NOMO-1 treated with dmso at 0.1 percent for 144 hours (cell line): ENCODE measurements around the gene LHFPL2.

ENCODE experiments used
- DNase-seq: peaks from one replicate; lab custom pipeline; 2025; ENCODE audit not compliant: unreplicated experiment; lab: John Stamatoyannopoulos, UW

LHFPL2 gene

DNA sequence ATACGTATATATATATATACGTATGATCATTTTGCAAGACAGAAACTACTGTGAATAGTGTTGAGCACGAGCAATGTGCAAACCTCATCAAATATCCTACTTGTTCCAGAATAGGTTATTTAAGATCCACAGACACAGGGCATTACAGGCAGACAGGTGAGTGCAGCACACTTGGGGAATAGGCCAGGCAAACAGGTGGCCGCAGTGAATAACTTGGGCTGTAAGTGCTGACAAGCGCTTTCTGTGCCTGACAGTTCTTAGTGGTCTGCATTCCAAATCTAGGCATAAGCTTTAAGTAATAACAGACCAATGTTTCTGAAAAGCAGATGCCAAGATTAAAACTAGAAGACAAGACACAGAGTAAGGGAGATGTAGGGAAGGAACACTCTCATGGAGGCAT, 77.9 kb downstream of the LHFPL2 start:
- DNase-seq, result no peak

DNA sequence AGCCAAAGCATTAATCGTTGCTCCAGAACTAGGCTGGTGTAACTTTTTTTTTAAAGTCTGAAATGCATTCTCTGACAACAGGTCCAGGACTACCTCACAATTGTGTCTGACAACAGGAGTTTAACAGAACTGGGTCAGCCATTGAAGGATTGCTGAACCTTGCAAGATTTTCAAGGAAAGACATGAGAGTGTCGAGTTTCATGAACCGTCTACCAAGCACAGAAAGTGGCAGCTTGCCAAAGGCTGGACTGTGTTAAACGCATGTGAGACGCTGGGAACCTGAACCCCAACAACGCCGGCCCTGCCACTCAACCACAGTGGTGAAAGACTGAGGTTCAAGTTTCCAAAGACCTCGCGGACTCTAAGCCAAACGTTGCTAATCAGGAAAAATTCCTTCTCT, 79.1 kb downstream of the LHFPL2 start:
- no peak for DNase-seq

DNA sequence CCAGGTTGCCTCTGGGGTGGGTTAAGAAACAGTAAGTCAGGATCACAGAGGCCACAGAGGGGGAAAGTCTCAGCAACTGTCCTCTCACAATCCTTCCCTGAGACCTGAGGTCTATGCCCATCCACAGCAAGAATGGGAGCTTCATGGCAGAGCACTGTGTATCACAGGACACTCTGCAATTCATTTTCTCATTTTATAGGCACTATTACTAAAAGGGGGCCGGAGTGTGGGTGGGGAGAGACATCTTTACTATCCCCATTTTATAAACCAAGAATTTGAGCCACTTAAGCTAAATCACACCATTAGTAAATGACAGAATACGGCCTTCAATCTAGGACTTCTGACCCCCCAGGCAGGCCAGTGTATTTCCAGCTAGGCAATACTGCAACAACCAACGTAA, 79.9 kb downstream of the LHFPL2 start:
- DNase-seq, result no peak

DNA sequence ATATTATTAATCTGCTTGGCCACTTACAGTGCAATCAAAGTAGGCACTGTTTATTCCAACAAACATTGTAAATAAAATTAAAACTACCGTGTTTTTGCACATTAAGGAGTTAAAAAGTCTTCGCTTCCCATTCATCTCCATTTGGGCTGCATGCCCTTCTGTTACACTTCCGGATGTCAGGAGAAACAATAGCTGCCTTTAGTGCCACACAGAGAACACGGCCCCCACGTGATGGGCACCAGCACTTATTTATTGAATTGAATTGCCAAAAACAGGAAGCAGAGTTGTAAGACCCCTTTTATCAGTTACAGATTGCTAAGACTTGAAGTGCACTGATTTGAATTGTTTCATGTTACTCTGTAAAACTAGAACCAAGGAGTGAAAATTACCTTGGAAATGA, 80.4 kb downstream of the LHFPL2 start:
- no peak for DNase-seq

DNA sequence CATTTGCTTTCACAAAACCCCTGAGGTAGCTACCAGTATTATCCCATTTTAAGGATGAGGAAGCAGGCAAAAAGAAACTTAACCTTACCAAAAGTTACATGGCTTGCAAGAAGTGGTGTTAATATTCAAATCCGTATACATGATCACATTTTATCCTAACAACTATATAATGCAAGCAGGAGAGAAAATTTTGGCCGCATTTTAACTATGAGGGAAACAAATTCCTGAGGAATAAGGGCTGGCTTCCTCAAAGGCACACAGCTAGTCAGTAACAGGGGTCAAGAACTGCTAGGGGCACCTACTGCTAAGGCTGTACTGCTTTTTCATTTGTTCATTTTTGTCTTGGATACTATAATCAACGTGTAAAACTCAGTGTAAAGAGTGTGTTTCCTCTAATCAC, 81.0 kb downstream of the LHFPL2 start:
- no peak for DNase-seq

DNA sequence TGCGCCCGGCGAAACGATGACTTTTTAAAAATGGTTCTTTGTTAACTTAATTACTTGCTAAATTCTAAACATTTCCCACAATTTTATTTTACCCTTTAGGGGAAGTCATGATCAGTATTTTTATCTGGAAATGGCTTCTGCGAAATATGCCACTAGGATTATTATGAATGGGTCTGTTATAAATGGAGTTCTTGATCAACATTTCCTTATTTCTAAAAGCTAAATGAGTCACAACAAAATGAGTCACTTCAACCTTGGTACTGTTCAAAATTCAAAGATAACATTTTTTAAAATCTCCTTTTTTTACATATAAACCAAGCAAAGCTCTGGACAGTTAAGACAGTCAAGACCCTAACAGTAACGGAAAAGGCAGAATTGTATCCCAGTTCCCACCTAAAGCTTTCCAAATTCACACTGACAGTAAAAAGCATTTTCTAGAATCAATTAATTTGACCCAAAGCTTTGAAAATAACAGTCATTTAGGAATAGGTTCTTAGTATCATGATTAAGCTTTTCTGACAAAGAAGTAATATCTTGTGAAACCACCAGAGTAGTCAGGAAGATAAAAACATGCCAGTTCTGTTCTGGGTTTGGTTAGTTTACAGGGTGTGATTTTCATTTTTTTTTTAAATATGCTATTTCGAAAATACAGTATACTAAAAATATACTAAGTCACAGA, 81.7 kb downstream of the LHFPL2 start:
- no peak for DNase-seq

DNA sequence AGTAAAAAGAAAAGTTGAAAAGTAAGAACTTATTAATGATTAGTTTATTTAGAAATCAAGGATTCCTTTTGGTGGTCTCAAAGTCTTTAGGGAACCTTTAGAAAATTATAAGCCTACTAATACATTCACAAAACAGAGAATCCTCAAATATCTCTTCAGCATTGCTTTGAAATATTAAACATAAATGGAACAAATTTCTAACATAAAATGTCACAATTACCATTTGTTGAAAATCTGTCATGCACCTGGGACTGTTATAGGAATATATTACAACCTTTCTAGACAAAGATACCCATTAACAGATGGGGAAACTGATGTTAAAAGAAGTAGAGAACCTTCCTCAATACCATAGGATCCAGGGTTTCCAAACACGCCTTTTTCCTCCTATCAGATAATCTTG, 83.2 kb downstream of the LHFPL2 start:
- no peak for DNase-seq

DNA sequence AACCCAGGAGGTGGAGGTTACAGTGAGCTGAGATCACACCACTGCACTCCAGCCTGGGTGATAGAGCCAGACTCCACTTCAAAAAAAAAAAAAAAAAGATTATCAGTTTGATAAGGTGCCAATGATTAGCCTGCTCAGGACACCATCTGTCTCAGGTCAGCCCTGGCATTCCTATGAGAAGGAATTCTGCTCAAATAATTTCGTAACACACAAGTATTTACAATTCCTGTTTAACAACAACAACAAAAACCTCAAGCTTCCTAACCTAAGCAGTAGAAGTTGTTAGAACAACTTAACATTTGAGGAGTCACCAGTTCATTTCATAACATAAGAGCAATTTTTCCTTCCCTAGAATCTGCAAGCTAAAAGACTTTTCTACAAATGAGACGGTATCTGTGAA, 85.0 kb downstream of the LHFPL2 start:
- no peak for DNase-seq

DNA sequence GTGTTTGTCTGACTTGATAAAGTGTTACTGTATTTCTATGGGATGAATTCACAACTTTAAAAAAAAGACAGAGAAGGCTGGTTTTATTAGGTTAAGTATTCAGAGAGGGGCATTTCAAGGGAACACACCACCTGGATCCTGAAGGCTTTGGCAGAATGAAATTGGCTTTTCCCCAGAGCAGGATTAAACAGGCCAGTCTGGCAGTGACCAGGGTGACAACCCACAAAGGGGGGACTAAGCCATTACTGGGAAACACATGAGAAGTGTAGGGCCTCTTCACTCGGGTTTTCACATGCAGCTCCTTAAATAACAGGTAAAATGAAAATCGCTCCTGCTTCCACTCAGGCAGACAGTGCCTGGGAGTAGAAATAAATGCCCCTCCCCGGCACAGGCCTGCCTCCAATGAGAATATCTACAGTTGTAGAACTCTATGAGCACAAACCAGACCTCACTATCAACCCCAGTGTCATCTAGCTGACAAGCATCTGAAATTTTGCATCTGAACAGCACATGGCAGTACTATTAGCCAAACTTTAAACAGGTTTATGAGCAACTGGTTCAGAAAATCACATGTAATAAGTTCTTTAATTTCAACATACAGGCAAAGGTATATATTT, 85.8 kb downstream of the LHFPL2 start:
- DNase-seq, result no peak

DNA sequence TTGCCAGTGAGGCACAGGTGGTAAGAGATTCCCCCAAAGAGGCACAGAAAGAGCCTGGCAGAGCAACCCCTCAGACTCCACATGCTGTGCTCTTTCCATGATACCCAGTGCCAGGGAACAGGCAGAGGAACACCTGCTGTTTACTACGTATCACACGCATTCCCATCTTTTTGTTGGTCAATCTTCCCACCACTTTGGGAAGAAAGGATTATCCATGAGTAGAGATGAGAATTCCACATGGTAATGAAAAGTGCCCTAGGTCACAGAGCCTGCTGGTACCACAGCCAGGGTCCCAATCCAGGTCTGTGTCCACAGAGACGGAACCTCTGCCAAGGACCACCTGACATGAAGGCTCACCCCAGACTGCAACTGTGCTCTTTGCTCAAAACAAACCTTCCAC, 86.6 kb downstream of the LHFPL2 start:
- no peak for DNase-seq

DNA sequence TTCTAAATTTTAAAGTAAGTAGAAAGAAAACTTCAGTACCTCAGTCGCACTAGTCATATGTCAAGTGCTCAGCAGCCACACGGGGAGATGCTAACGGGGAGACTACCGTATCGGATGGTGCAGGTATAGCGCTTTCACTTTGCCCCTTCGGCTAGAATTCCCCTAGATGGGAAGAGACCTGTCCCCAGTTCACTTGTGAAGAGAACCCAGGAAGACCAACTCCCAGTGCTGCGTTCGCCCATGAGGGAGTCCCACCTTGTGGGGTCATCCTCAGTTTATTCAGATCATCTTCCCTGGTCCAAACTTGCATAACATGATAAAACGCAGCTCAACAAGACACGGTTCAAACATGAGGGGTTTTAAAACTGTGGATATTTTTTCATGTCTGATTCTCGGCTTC, 87.3 kb downstream of the LHFPL2 start:
- no peak for DNase-seq

DNA sequence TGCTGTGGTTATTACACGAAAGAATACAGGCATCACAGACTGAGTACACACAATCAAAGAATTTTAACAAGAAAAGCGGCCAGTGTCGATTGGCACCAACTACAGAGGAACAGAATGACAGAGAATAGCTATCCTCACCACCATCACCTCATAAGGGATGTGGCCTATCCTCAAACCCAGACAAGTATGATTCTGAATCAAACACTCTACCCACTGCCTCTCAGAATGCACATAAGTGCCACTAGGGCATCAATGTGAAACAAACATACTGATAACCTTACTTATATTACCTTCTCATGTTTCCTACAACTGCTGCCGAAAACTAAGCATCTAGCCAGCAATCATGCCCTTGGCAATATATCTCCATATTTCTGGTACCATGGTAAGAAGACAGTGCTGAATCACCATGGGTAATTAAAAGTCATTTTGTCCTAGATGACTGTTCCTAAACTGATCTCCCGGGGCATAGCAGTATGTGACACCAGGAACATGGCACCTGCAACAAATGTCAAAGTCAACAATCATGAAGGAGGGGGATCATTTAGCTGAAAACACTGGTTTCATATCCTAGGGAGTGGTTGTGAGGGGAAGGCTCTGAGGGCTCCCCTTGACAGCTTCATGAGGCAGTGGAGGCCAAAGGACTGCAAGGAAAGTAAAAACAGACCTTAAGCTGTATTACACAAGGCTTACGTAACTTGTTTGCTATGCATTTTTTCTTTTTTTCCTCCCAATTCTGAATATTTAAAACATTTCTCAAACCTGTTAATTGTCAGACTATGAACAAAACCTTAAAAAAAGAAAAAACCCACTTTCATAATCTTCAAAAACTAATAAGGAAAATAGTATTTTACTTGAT, 88.3 kb downstream of the LHFPL2 start:
- DNase-seq, result no peak

DNA sequence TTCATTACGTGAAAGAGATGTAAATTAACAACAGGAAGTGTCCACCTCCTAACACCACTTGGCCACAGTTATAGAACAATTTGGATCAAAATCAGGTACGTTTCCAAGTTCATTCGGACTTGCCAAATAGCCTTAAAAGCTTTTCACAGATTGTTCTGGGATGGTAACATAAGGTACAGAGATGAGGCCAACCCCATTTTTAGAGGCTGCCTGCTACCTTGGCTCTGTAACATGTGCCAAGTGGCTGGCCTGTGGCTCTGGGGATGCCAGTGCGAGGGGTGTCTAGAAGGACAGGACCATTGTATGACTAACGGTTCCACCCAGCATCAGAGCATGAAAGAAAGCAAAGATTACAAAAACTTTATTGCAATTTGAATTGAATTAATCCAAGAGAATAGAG, 91.0 kb downstream of the LHFPL2 start:
- no peak for DNase-seq

DNA sequence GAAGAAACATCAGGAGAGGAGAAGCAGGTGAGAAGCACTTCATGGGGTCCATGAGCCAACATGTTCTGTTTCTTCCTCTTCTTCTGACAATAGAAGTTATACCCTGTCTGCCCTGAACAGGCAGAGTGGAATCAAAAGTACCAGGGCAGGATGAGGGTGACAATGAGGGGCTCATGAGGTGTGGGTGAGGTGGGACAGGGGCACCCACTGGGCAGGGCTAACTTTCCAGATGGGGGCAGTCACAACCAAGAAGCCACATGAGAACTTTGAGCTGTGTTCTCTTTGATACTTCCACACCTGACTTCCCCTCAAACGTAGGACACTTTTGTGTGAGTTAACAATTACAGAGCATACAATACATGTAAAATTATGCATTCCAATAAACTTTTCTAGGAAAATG, 92.7 kb downstream of the LHFPL2 start:
- no peak for DNase-seq

DNA sequence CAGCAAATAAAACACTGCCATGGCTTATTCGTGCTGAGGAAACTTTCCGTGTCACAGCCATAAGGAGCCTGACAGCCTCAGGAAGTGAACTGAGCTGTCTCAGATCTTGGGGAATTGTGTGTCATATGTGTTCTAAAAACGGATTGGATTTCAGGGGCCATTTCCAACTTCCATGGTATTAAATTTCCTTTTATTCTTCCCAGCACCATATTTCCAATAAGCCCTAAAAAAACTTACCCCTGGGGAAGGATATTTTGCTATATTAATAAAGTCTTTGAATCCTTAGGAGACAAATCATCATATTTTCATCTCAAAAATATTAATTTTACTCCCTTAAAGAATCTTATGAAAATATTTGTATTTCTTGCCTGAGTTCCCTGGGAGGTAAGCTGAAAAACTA, 93.9 kb downstream of the LHFPL2 start:
- no peak for DNase-seq

DNA sequence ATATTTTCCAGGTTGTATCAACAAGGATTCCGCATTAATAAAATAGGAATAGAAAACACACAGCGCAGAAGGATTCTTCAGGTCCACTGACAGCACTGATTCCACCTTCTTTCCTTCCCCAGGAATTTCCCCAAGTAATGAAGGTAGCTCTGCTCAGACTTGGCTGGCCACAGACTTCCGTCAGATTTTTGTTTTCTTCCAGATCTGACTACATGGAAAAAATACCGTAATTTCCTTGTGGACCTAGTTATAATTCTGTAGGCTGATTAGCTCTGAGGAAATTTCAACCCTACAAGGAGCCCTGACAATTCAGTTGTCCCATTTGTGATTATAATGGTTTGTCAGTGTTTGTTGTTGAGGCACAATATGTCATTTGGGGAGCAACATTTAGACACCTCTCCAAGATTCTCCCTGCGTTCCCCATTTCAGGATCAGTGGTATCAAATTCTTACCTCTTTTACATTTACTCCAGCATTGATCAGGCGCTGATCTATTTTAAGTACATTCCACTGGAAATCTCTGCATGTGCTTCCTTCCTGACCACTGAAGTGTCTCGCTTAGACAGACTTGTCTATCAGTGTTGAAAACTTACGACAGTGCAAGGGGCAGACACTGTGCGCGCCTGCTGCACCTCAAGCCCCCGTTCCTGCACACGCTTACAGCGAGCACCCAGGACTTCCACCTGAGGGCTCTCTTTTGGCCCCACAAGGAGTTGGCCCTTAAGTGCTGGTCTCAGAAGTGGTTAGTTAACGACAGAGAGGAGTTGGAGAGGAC, 94.8 kb downstream of the LHFPL2 start:
- no peak for DNase-seq

DNA sequence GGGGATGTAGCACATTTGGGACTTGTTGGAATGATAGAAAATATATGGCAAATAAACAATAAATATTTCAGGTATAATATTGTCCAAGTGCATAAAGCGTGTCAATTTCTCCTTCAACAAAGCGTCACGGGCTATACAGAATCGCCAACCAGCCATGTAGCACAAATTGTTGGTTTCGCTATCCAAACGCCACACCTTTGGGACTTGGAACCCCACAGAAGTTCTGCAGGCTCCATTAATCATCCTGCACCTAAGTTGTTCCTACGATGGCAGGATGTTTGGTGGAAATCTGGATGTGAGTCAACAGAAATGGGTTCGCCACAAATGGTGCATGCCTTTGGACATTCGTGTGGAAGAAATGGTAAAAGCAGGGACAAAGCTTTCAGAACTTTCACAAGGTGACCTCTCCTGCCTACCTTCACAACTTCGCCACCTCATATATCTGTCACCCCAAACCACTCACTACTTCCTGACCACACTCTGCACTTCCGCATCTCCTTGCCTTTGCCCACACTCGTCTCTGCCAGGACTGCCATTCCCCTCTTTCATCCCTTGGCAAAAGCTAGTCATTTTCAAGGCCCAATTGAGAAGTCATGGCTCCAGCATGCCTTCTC, 95.7 kb downstream of the LHFPL2 start:
- peak; percentile 51 for DNase-seq

DNA sequence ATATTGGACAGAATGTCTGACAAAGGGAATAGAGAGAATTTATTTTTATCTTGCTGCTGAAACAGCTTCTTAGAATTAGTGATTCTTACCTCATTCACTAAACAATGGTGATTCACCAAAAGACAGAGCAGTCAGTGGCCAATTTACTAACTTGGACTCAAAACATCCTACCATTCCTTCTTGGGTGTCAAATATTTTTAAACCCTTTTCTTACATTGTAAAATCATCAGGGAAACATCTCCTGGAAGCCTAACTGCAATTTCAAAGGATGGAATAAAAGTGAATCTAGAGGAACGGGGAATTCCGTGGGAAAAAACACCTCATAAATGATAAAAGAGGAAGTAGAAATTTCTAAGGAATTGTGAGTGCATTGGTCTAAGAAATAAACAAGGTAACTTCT, 97.7 kb downstream of the LHFPL2 start:
- no peak for DNase-seq

DNA sequence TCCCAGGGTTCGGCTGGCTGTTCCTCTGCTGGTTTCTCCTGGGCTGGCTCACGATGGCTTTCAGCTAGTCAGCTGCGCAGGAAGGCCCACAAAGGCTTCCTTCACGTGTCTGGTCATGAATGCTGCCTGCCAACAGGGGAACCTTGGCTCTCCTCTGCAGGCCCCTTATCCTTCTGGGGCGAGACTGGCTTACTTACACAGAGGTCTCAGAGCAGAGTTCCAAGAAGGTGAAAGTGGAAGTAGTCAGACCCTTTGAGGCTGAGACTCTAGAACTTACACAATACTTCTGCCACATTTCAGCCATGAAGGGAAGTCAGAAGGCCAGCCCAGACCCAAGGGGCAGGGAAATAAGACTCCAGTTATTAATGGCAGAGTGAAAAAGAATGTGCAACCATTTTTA, 99.5 kb downstream of the LHFPL2 start:
- peak; percentile 93 for DNase-seq

DNA sequence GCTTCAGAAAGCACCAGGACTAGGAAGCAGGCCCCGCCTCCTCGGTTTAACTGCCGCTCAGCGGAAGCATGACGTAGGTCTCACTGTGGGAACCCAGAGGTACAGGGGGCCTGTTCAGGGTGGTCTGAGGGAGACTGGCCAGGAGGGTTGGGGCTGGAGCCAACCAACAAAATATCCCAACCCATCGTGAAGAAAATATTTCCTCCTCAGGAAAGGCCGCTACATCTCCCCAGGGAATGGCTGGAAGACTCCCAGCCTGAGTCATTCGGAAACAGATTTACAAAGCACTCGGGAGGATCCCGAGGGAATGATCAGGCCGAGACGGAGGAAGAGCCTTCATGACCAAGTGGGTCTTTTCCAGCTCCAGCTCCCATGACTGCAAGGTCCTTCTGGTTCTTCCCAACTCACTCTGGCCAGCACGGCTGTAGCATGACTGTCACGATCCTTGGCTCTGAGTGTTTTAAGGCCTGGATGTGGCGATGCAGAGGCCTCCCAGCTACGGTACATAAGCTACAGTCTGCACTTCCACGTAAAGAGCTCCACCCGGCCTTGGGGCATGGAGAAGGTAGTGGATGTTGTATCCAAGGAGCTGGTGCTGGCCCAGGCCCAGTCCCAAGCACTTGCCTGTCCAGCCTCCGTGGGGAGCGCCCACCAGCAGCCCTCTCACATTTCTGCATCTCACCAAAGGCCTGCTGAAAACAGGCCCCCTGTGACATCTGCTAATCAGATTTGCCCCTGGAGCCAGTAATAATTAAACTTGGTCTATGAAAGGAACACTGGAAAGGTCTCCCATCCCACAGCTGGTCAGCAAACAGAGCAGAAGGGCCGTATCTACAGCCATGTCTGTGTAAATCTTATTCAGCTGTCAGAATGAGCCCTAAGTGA, 100.6 kb downstream of the LHFPL2 start:
- no peak for DNase-seq
